ENCODE data around the gene TOMM34. TPM values are rescaled to one million over a fixed set of nuclear protein-coding genes. Genes with fewer than 3 reads are reported as not detected.

The TOMM34 gene
- total and polyA plus RNA-seq, 11 donors, result 5.4 to 27.4 (median 12.7) TPM

DNA sequence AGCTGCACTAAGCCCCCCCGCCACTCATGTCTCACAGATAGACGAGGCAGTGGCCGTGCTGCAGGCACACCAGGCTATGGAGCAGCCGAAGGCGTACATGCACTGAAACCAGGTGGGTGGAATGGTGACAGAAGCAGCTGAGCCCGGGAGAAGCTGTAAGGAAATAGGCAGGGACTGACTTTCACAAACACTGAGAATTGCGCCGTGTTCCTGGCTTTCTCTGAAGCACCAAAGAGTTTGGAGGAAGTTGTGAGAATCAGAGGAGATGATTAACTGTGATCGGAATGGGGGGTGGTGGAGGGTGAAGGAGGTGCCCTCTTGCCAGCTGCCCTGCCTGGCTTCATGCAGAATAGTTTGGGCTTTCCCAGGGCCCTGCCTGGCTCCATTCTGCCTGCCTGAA is 21.6 kb downstream of the TOMM34 start:
- DNase-seq (no peak), ATAC-seq (no peak)
- Histone ChIP-seq H3K4me1 (no peaks in the 10 kb centered on the region), H3K27ac (peak overlapping the region in 1 of 12 donors; percentile 49), H3K9me3 (no peaks in the 10 kb centered on the region), H3K4me3 (no peak overlapping the region), H3K27me3 (no peaks in the 10 kb centered on the region), H3K36me3 (peaks cover 0 to 69% (median 30%) of the 10 kb centered on the region in 9 donors)
- intact Hi-C loops (cut with DNase I), result no loop called here
- no peak for TF ChIP-seq POLR2A (IDR thresholded peaks at IDR 0.05)
- TF ChIP-seq, protein P1, sequence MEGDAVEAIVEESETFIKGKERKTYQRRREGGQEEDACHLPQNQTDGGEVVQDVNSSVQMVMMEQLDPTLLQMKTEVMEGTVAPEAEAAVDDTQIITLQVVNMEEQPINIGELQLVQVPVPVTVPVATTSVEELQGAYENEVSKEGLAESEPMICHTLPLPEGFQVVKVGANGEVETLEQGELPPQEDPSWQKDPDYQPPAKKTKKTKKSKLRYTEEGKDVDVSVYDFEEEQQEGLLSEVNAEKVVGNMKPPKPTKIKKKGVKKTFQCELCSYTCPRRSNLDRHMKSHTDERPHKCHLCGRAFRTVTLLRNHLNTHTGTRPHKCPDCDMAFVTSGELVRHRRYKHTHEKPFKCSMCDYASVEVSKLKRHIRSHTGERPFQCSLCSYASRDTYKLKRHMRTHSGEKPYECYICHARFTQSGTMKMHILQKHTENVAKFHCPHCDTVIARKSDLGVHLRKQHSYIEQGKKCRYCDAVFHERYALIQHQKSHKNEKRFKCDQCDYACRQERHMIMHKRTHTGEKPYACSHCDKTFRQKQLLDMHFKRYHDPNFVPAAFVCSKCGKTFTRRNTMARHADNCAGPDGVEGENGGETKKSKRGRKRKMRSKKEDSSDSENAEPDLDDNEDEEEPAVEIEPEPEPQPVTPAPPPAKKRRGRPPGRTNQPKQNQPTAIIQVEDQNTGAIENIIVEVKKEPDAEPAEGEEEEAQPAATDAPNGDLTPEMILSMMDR (IDR thresholded peaks at IDR 0.05), result no peak
- 61 to 83% (median 75%) methylated on average over 9 of the region's 9 CpGs for WGBS, 4 donors

GRCh38 chr20:44936510-44936909 is 23.7 kb downstream of the TOMM34 start:
- Histone ChIP-seq H3K27ac (no peak overlapping the region), H3K36me3 (peaks cover 0 to 62% (median 11%) of the 10 kb centered on the region in 9 donors), H3K4me1 (no peaks in the 10 kb centered on the region), H3K9me3 (no peaks in the 10 kb centered on the region), H3K27me3 (no peaks in the 10 kb centered on the region), H3K4me3 (no peak overlapping the region)
- no peak for TF ChIP-seq POLR2A (IDR thresholded peaks at IDR 0.05)
- TF ChIP-seq, protein P1 (IDR thresholded peaks at IDR 0.05), result no peak
- no peak for DNase-seq
- intact Hi-C loops (cut with DNase I), result no loop called here
- WGBS, 4 donors, result 94 to 95% (median 95%) methylated on average over 10 of the region's 10 CpGs
- ATAC-seq, result no peak

- Histone ChIP-seq H3K4me3 (no peak overlapping the region), H3K27me3 (no peaks in the 10 kb centered on the region), H3K9me3 (no peaks in the 10 kb centered on the region), H3K36me3 (peaks cover 0 to 48% (median 6%) of the 10 kb centered on the region in 9 donors), H3K4me1 (no peaks in the 10 kb centered on the region), H3K27ac (no peak overlapping the region)
- ATAC-seq (no peak), DNase-seq (no peak)
- intact Hi-C loops (cut with DNase I), result no loop called here
- TF ChIP-seq, protein P1 (IDR thresholded peaks at IDR 0.05), result no peak
- no peak for TF ChIP-seq POLR2A (IDR thresholded peaks at IDR 0.05)
- 97 to 99% (median 98%) methylated on average over 8 of the region's 8 CpGs for WGBS, 4 donors
Observed at GRCh38 chr20:44932916-44933315, 27.3 kb downstream of the TOMM34 start.

DNA sequence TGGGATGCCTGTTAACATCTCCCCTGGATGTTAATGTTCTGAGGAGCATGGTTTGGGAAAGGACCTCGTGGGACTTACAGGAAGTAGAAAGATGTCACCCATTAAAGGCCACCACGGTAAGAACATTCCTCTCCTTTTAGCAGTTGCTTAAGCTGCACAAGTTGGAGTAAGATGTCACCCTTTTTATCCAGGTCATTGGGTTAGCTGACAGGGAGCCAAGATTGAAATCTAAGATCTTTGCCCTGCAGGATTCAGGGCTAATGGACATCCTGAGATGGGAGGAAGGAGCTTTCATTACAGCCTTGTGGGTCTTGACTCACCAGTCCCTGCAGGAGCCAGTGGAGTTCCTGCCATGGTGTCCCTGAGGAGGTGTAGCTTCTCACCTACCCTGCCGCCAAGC is 28.3 kb downstream of the TOMM34 start:
- ATAC-seq, result no peak
- H3K27ac ChIP-seq, result no peak overlapping the region

More for the DNA sequence above, 28.3 kb downstream of the TOMM34 start:
- DNase-seq, result no peak
- 79 to 87% (median 85%) methylated on average over 2 to 3 of the region's 3 CpGs for WGBS, 4 donors
- TF ChIP-seq, protein P1 (IDR thresholded peaks at IDR 0.05), result no peak
- no peak for TF ChIP-seq POLR2A (IDR thresholded peaks at IDR 0.05)
- H3K36me3 ChIP-seq, result peaks cover 0 to 41% (median 5%) of the 10 kb centered on the region in 9 donors
- no peak overlapping the region for H3K4me3 ChIP-seq
- H3K27me3 ChIP-seq, result no peaks in the 10 kb centered on the region
- intact Hi-C loops (cut with DNase I), result no loop called here
- H3K4me1 ChIP-seq, result no peaks in the 10 kb centered on the region
- no peaks in the 10 kb centered on the region for H3K9me3 ChIP-seq

Data from heart left ventricle (tissue), 16 donors.